A549 (cell line): ENCODE data around the gene SLC25A3.

Experiments
- BHLHE40 ChIP-seq: IDR thresholded peaks from 2 replicates; pipeline ENCODE4 v1.6.1; 2012; ENCODE audit warnings: low read depth, low read length, inconsistent platforms
- CEBPB ChIP-seq, 2 experiments: fragments of >200 bp in 1 of 2; sonication (Bioruptor Twin) in 1 of 2; formaldehyde crosslinking in 1 of 2; IDR thresholded peaks; 2 replicates each; pipeline ENCODE4 v1.6.1; 2012 to 2016
- CHD2 ChIP-seq: fragments of 150-350 bp; IDR thresholded peaks from 2 replicates; pipeline ENCODE4 v1.6.1; 2014; ENCODE audit warnings: low read length; ENCODE audit not compliant: partially characterized antibody
- CTCF ChIP-seq: fragments of >200 bp; sonication (Bioruptor Twin); formaldehyde crosslinking; IDR thresholded peaks from 3 replicates; pipeline ENCODE4 v1.5.1; 2016
- EP300 ChIP-seq, 2 experiments: fragments of >200 bp; sonication (Bioruptor Twin); formaldehyde crosslinking; IDR thresholded peaks; 2 replicates in 1 of 2; 3 replicates in 1 of 2; pipeline ENCODE4 v1.6.1; 2016 to 2017
- HDAC2 ChIP-seq: fragments of 200-600 bp; sonication (generic); IDR thresholded peaks from 2 replicates; pipeline ENCODE4 v1.6.1; 2016
- HMGXB4 ChIP-seq: fragments of 250-450 bp; sonication (Bioruptor Pico); IDR thresholded peaks from 2 replicates; pipeline ENCODE4 v1.5.0; 2021; ENCODE audit warnings: mild to moderate bottlenecking, moderate library complexity, borderline replicate concordance
- KDM5A ChIP-seq: fragments of 200-600 bp; sonication (generic); IDR thresholded peaks from 2 replicates; pipeline ENCODE4 v1.6.1; 2016; ENCODE audit warnings: antibody characterized with exemption, mild to moderate bottlenecking
- MYC ChIP-seq: IDR thresholded peaks from 2 replicates; pipeline ENCODE4 v1.6.1; 2012; ENCODE audit warnings: mild to moderate bottlenecking, inconsistent platforms, low read length, improper control_type of control experiment, borderline replicate concordance
- NFE2L2 ChIP-seq: fragments of 150-350 bp; conservative IDR thresholded peaks from 2 replicates; pipeline ENCODE4 v1.6.1; 2014; ENCODE audit warnings: low read length
- POLR2A ChIP-seq: IDR thresholded peaks from 2 replicates; pipeline ENCODE4 v1.6.1; 2012; ENCODE audit warnings: mild to moderate bottlenecking, low read length
- RAD21 ChIP-seq, 2 experiments: fragments of >200 bp in 1 of 2; sonication (Bioruptor Twin) in 1 of 2; formaldehyde crosslinking in 1 of 2; IDR thresholded peaks in 1 of 2; conservative IDR thresholded peaks in 1 of 2; 2 replicates in 1 of 2; 3 replicates in 1 of 2; pipeline ENCODE4 v1.6.1; 2012 to 2018; ENCODE audit warnings: inconsistent platforms in 1 of 2
- RCOR1 ChIP-seq: fragments of 150-350 bp; IDR thresholded peaks from 2 replicates; pipeline ENCODE4 v1.6.1; 2014; ENCODE audit warnings: antibody characterized with exemption, low read length, low read depth
- ZNF302 ChIP-seq: fragments of 250-450 bp; sonication (Bioruptor Pico); IDR thresholded peaks from 2 replicates; pipeline ENCODE4 v1.9.0; 2021; ENCODE audit warnings: inconsistent platforms, mild to moderate bottlenecking, moderate library complexity

DNA sequence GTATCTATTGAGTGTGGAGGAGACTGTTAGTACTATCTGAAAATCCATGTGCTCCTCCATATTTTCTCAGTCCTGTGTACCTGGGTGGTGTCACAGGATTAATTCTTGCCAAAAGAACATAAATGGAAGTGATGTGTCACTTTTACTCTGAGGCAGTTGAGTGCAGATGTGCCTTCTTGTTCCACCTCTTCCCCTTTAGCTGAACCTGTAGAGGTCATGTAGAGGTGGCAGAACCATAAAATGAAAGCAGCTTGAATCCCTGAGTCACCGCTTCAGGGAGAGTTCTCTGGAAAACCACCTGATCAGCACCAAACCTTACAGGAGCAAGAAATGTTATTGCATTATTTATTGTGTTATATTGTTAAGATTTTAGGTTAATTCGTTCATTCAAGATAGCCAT, 14.7 kb upstream of the SLC25A3 start:
- TF ChIP-seq HMGXB4 (CRISPR knock-in tag), result no peak
- no peak for TF ChIP-seq POLR2A
- no peak for TF ChIP-seq RCOR1
- TF ChIP-seq EP300 (IDR thresholded peaks at IDR 0.05), result no peak
- no peak for TF ChIP-seq NFE2L2
- TF ChIP-seq CTCF, result no peak
- no peak for TF ChIP-seq BHLHE40
- TF ChIP-seq CEBPB (IDR thresholded peaks at IDR 0.05), result no peak
- TF ChIP-seq KDM5A, result no peak
- TF ChIP-seq MYC, result no peak
- TF ChIP-seq RAD21 (conservative IDR thresholded peaks at IDR 0.05 in 1 of 2, IDR thresholded peaks at IDR 0.05 in 1 of 2), result no peak
- no peak for TF ChIP-seq CHD2
- TF ChIP-seq ZNF302 (CRISPR knock-in tag), result no peak
- no peak for TF ChIP-seq HDAC2
